ENCODE data around the gene HSPB1.
"Not testable (repeated sequence)": the region's sequence is repeated elsewhere in the genome, so short reads cannot be mapped to it uniquely, and the experiment has no call there.

Gene HSPB1

DNA sequence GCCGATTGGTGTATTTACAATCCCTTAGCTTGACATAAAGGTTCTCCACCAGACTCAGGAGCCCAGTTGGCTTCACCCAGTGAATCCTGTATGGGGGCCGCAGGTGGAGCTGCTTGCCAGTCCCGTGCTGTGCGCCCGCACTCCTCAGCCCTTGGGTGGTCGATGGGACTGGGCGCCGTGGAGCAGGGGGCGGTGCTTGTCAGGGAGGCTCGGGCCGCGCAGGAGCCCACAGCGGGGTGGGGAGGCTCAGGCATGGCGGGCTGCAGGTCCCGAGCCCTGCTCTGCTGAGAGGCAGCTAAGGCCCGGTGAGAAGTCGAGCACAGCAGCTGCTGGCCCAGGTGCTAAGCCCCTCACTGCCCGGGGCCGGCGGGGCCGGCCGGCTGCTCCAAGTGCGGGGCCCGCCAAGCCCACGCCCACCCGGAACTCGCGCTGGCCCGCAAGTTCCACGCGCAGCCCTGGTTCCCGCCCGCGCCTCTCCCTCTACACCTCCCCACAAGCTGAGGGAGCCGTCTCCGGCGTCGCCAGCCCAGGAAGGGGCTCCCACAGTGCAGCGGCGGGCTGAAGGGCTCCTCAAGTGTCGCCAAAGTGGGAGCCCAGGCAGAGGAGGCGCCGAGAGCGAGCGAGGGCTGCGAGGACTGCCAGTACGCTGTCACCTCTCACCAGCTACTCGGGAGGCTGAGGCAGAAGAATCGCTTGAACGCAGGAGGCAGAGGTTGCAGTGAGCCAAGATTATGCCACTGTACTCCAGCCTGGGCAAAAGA is 7.0 kb downstream of the HSPB1 start:
- not testable (repeated sequence) for DNase-seq

GRCh38 chr7:76310102-76310957 is 7.9 kb downstream of the HSPB1 start:
- peak; percentile 90 for DNase-seq

- DNase-seq = not testable (repeated sequence)
Observed at GRCh38 chr7:76311838-76312237, 9.4 kb downstream of the HSPB1 start.

DNA sequence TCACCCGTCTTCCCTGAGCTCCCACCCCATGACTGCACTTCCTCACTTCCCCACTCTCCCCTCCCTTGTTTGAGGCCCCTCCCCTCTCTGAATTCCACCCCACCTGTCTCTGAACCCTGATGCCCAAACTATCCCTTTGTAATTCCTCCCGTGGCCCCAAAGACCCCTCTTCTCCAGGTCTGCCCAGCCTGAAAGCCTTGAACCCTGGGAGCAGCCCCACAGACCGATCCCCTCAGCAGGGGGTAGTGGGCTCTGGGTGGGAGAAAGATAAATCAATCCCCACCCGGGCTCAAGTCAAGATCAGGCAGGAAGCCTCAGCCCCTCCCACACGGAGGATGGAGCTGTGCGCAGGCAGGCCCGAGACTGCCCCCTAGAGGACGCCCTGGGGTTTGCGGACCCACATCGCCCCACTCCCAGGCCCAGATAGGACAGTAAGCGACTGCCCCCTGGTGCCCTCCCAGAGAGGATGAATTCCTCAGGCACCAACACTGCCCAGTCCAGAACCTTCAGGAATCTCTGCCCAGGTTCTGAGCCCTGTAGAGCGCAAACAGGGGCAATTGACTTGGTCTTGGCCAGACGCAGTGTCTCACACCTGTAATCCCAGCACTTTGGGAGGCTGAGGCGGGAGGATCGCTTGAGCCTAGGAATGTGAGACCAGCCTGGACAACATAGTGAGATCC is 11.7 kb downstream of the HSPB1 start:
- DNase-seq = peak; percentile 95

GRCh38 chr7:76314740-76315139 is 12.3 kb downstream of the HSPB1 start:
- not testable (repeated sequence) for DNase-seq

DNA sequence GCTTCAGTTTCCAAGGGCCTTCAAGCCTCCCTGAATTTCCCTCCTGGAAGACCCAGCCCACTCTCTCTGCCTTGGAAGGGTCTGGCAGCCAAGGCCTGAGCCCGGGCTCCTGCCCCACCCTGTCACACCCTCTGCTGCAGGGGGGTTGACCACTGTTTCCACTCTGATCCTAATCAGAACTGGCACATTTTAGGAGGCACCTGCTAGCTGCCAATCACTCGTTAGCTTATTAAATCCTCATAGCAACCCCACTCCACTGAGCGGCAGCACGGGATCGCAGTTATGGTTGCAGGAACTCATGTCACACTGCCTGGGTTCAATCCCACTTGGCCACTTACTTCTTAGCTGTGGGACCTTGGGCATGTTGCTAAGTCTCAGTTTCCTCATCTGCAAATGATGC is 12.9 kb downstream of the HSPB1 start:
- DNase-seq = no peak

- no peak for DNase-seq
Observed at GRCh38 chr7:76316984-76317781, 14.7 kb downstream of the HSPB1 start.

- peak; percentile 97 for DNase-seq
Observed at GRCh38 chr7:76317782-76318487, 15.5 kb downstream of the HSPB1 start.

GRCh38 chr7:76318488-76319353 is 16.2 kb downstream of the HSPB1 start:
- peak; percentile 31 for DNase-seq

DNA sequence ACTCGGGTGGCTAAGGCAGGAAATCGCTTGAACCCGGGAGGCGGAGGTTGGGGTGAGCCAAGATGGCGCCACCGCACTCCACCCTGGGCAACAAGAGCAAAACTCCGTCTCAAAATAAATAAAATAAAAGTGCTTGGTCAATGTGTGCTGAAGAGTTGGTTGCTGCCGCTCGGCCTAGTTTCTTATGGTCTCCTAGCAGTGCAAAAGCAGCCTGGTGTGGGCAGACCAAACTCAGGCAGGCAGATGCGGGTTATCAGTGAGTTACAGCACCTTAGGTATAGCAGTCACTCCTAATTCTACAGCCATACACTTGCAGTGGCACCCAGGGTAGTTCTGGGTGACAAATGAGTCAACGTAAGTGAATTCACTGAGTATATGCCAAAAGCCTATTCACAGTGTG is 22.6 kb downstream of the HSPB1 start:
- no peak for DNase-seq

- DNase-seq = no peak
Observed at GRCh38 chr7:76325811-76326210, 23.3 kb downstream of the HSPB1 start.

DNA sequence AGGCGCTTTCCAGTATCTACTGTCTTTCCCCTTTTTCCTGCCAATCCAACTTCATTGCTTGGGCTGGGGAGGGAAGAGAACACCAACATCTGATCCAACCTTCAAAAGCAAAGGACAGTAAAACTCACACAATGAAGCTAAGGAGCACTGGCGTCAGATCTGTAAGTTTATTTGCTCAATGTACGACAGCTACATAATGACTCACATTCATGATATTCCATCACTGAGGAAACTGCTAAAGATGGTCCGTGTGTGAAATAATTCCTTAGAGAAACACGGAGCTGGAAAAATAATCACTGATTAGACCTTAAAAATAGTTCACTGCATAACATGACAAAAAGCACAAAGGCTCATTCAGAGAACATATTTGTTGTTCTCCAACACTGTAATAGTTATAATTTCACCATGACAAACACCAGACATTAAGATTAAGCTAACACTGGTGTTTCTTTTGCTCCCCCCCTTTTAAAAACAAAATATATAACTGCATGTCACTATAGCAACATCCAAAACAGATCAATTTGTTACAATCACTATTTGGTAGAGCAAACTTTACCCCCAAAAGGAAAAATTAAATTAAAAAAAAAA is 24.3 kb downstream of the HSPB1 start:
- no peak for DNase-seq

DNA sequence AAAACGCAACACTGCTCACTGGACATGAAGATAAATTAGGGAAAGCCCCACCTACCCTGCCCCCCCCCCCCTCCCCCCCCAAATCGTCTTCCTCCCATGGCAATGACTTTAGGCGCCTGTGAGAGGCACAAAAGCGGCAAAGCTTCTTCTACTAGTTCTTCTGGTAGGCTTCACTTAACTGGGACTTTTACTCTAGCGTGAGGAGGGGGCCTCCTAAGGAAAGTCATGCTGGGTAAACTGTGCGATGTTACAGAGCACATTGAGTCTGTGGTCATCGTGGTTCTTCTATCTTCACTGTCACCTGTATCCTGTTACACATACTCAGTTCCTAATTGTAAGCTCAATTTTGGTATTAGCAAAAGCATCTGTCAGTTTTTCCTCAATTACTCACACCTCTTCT is 25.1 kb downstream of the HSPB1 start:
- no peak for DNase-seq

GRCh38 chr7:76328389-76328788 is 25.9 kb downstream of the HSPB1 start:
- no peak for DNase-seq

DNA sequence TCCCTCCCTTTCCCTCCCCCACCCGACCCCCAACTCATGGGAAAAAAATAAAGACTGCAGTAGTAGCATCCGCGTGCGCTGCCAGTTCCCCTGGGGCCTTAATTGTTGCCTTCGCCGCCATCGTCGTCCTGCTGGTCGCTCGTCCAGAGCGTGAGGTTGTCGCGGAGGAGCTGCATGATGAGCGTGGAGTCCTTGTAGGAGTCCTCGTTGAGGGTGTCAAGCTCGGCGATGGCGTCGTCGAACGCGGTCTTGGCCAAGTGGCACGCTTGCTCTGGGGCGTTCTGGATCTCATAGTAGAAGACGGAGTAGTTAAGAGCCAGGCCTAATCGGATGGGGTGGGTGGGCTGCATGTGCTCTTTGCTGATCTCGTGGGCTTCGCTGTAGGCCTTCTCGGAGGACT is 27.0 kb downstream of the HSPB1 start:
- DNase-seq = no peak

DNA sequence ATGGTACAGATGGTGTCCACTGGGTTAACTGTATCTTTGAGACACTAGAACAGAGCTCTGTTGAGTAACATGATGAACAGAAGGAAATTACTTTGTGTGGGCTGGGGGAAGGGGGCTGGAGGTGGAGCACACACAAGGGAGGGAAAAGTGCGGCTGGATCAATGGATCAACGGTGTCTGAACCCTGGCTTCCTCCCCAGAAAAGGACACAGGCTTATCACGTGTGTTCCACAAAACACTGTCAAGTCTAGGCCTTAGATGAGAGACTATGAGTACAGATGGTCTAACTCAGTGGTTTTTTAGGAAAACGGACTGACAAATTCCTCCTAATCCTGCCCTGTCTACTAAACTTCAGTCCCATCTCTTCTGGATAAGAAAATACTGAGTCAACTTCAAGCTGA is 27.8 kb downstream of the HSPB1 start:
- DNase-seq = no peak

- DNase-seq = no peak
Observed at GRCh38 chr7:76330673-76331072, 28.2 kb downstream of the HSPB1 start.

- no peak for DNase-seq
Observed at GRCh38 chr7:76332078-76332477, 29.6 kb downstream of the HSPB1 start.

DNA sequence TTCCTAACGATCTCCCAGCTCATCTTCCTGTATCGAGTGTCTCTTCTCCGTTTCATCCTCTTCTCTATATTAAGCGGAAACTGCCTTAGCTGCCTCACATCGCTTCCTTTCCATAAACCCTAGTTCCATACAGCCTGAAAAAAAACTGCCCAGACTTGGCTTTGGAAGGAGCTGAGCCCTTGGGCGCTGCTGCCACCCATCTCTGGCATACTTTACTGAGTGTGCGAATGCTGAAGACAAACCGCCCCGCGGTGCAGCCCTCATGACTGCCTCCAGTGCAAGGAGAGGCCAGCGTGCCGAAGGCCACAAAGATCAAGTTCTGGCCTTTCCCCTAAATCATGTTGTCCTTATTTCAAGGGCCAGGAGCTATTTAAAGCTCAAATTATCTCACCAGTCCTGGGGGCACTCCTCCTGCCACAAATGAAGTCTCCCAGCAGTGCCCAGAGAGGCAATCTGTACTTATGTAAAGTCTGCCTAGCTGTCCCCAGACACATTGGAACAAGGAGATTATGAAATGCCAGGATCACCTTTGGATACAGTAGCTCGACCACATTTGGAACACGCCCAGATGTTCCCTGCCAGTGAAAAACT is 31.1 kb downstream of the HSPB1 start:
- no peak for DNase-seq

GRCh38 chr7:76334320-76334967 is 32.0 kb downstream of the HSPB1 start:
- DNase-seq = no peak

Data from NCI-H1694 (cell line).